H9 (cell line): ENCODE results near the gene MYBPC2. TPM values are rescaled to one million over a fixed set of nuclear protein-coding genes. Genes with fewer than 3 reads are reported as not detected.

Experiments used
- DNase-seq: peaks from one replicate; pipeline ENCODE4 v3.0.0-alpha.2; 2017
- H2AFZ ChIP-seq: one replicate; pipeline ENCODE4 v1.6.1; 2013; ENCODE audit warnings: mild to moderate bottlenecking, low read length, control low read depth, moderate library complexity
- H2AK5ac ChIP-seq: 2 replicates; pipeline ENCODE4 v1.6.1; 2013; ENCODE audit warnings: low read length, control low read depth, mixed read lengths; ENCODE audit not compliant: insufficient read length
- H2BK120ac ChIP-seq: one replicate; pipeline ENCODE4 v1.6.1; 2013; ENCODE audit warnings: low read depth, mild to moderate bottlenecking, low read length, control low read depth, inconsistent platforms; ENCODE audit not compliant: poor library complexity, severe bottlenecking
- H2BK12ac ChIP-seq: 2 replicates; pipeline ENCODE4 v1.6.1; 2013; ENCODE audit warnings: low read length, control low read depth, mixed read lengths, low read depth; ENCODE audit not compliant: insufficient read length
- H2BK15ac ChIP-seq: 2 replicates; pipeline ENCODE4 v1.6.1; 2013; ENCODE audit warnings: low read depth, low read length, control low read depth
- H2BK20ac ChIP-seq: one replicate; pipeline ENCODE4 v1.6.1; 2013; ENCODE audit warnings: low read depth, mild to moderate bottlenecking, low read length, control low read depth, inconsistent platforms; ENCODE audit not compliant: poor library complexity, severe bottlenecking
- H2BK5ac ChIP-seq: 2 replicates; pipeline ENCODE4 v1.6.1; 2013; ENCODE audit warnings: low read length, control low read depth, mixed read lengths; ENCODE audit not compliant: insufficient read length
- H3K14ac ChIP-seq: 2 replicates; pipeline ENCODE4 v1.6.1; 2013; ENCODE audit warnings: low read length, control low read depth; ENCODE audit not compliant: insufficient read depth
- H3K18ac ChIP-seq: 2 replicates; pipeline ENCODE4 v1.6.1; 2013; ENCODE audit warnings: low read depth, mild to moderate bottlenecking, mixed read lengths, low read length, control low read depth; ENCODE audit not compliant: insufficient read length
- H3K23ac ChIP-seq: 2 replicates; pipeline ENCODE4 v1.6.1; 2013; ENCODE audit warnings: low read length, control low read depth, mixed read lengths, low read depth; ENCODE audit not compliant: insufficient read length
- H3K23me2 ChIP-seq: 2 replicates; pipeline ENCODE4 v1.6.1; 2013; ENCODE audit warnings: low read depth, mild to moderate bottlenecking, mixed read lengths, low read length, control low read depth; ENCODE audit not compliant: insufficient read length, poor library complexity, severe bottlenecking
- H3K27ac ChIP-seq: 2 replicates; pipeline ENCODE4 v1.5.1; 2013; ENCODE audit warnings: low read length, control low read depth, mixed read lengths, low read depth; ENCODE audit not compliant: insufficient read length
- H3K27me3 ChIP-seq: 2 replicates; pipeline ENCODE4 v1.6.1; 2013; ENCODE audit warnings: low read length, control low read depth, inconsistent platforms; ENCODE audit not compliant: insufficient read depth
- H3K4ac ChIP-seq: 2 replicates; pipeline ENCODE4 v1.6.1; 2013; ENCODE audit warnings: low read depth, mild to moderate bottlenecking, control low read depth, inconsistent platforms, low read length, moderate library complexity
- H3K4me1 ChIP-seq: 2 replicates; pipeline ENCODE4 v1.6.1; 2013; ENCODE audit warnings: low read length, control low read depth, inconsistent platforms; ENCODE audit not compliant: insufficient read depth
- H3K4me2 ChIP-seq: 2 replicates; pipeline ENCODE4 v1.6.1; 2013; ENCODE audit warnings: low read length, control low read depth, mixed read lengths; ENCODE audit not compliant: insufficient read length, insufficient read depth
- H3K56ac ChIP-seq: 2 replicates; pipeline ENCODE4 v1.6.1; 2013; ENCODE audit warnings: low read depth, mild to moderate bottlenecking, mixed read lengths, low read length, control low read depth; ENCODE audit not compliant: insufficient read length
- H3K79me1 ChIP-seq: 2 replicates; pipeline ENCODE4 v1.6.1; 2013; ENCODE audit warnings: low read depth, mild to moderate bottlenecking, moderate library complexity, low read length, control low read depth, inconsistent platforms; ENCODE audit not compliant: insufficient read depth, poor library complexity, severe bottlenecking
- H3K79me2 ChIP-seq: 2 replicates; pipeline ENCODE4 v1.6.1; 2013; ENCODE audit warnings: low read length, control low read depth, inconsistent platforms; ENCODE audit not compliant: insufficient read depth
- H3K9ac ChIP-seq: 2 replicates; pipeline ENCODE4 v1.6.1; 2013; ENCODE audit warnings: low read length, control low read depth, mixed read lengths; ENCODE audit not compliant: insufficient read length; ENCODE audit errors: extremely low read depth
- H3K9me3 ChIP-seq: one replicate; pipeline ENCODE4 v1.6.1; 2013; ENCODE audit warnings: low read depth, low read length, inconsistent platforms; ENCODE audit not compliant: control insufficient read depth
- H3T11ph ChIP-seq: one replicate; pipeline ENCODE4 v1.6.1; 2013; ENCODE audit warnings: mild to moderate bottlenecking, low read length, control low read depth, inconsistent platforms
- H4K20me1 ChIP-seq: one replicate; pipeline ENCODE4 v1.6.1; 2013; ENCODE audit not compliant: control insufficient read depth, insufficient read length, insufficient read depth
- H4K5ac ChIP-seq: 2 replicates; pipeline ENCODE4 v1.6.1; 2013; ENCODE audit warnings: low read depth, mild to moderate bottlenecking, mixed read lengths, low read length, control low read depth; ENCODE audit not compliant: insufficient read length
- H4K8ac ChIP-seq: replicated peaks from 2 replicates; pipeline ENCODE4 v1.6.1; 2013; ENCODE audit warnings: low read length, control low read depth, mixed read lengths, low read depth; ENCODE audit not compliant: insufficient read length
- H4K91ac ChIP-seq: 2 replicates; pipeline ENCODE4 v1.6.1; 2013; ENCODE audit warnings: low read depth, mild to moderate bottlenecking, moderate library complexity, mixed read lengths, low read length, control low read depth; ENCODE audit not compliant: insufficient read length
- H3K27ac Mint-ChIP-seq, 3 experiments: 2 replicates in 2 of 3; 3 replicates in 1 of 3; pipeline ENCODE4 v1.8.0; 2020 to 2021; ENCODE audit warnings: mixed read lengths in 3 of 3, mild to moderate bottlenecking in 1 of 3, moderate library complexity in 1 of 3
- H3K27me3 Mint-ChIP-seq: 2 replicates; pipeline ENCODE4 v1.8.0; 2021; ENCODE audit warnings: low read depth, mild to moderate bottlenecking, moderate library complexity, mixed read lengths
- H3K36me3 Mint-ChIP-seq, 3 experiments: 2 replicates in 2 of 3; 3 replicates in 1 of 3; pipeline ENCODE4 v1.8.0; 2020 to 2021; ENCODE audit warnings: low read depth in 3 of 3, mixed read lengths in 3 of 3; ENCODE audit not compliant: insufficient read depth in 1 of 3
- H3K4me1 Mint-ChIP-seq, 2 experiments: 2 replicates each; pipeline ENCODE4 v1.8.0; 2020; ENCODE audit warnings: mixed read lengths in 2 of 2
- H3K4me3 Mint-ChIP-seq, 2 experiments: 2 replicates in 1 of 2; 3 replicates in 1 of 2; pipeline ENCODE4 v1.8.0; 2020 to 2021; ENCODE audit warnings: mild to moderate bottlenecking in 2 of 2, mixed read lengths in 2 of 2, moderate library complexity in 1 of 2
- H3K9me3 Mint-ChIP-seq, 2 experiments: 2 replicates in 1 of 2; 3 replicates in 1 of 2; pipeline ENCODE4 v1.8.0; 2020; ENCODE audit warnings: mild to moderate bottlenecking in 2 of 2, mixed read lengths in 2 of 2, moderate library complexity in 1 of 2
- WGBS: extraction: QIAGEN DNeasy Blood & Tissue Kit; methylation state at CpG from one replicate; pipeline ENCODE4 v1.1.7; 2013; ENCODE audit warnings: missing lambda C conversion rate, low lambda C conversion rate, mixed read lengths; ENCODE audit not compliant: insufficient read length; ENCODE audit errors: extremely low coverage; 5-methylcytosine and 5-hydroxymethylcytosine counted together
- total RNA-seq: library from RNA; stranded (reverse); gene quantifications from 2 replicates; pipeline ENCODE4 v1.2.1, GENCODE V29; 2021
- TF ChIP-seq, protein P1 (sequence below): fragments of 200-600 bp; sonication (generic); conservative IDR thresholded peaks from 3 replicates; pipeline ENCODE4 v1.8.0; 2021; ENCODE audit warnings: antibody characterized with exemption, mild to moderate bottlenecking

Gene MYBPC2
- total RNA-seq, 1 experiment from 2014 or later: 4.9 TPM

DNA sequence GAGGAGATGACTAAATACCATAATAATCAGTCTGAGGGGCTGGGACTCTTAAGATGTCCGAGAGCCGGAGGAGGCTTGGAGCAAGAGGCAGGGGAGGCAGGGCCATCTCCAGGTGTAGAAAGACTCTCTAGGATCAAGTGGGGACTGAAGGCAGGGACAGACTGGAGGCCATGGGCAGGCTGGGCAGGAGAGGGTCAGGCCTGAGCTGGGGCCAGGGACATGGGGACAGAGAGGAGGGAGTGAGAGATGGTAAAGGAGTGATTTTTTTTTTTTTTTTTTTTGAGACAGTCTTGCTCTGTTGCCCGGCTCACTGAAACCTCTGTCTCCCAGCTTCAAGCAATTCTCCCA is 76.1 kb downstream of the MYBPC2 start:
- no CpG with 5 or more reads among the region's 3 CpGs for WGBS
- no peaks in the 10 kb centered on the region; a peak in 1 of 5 replicates for H3K9me3 Mint-ChIP-seq
- no peak overlapping the region for H2BK20ac ChIP-seq
- H2AK5ac ChIP-seq: no peak overlapping the region
- no peaks in the 10 kb centered on the region; a peak in 1 of 7 replicates for H3K36me3 Mint-ChIP-seq
- no peaks in the 10 kb centered on the region for H3K23me2 ChIP-seq
- no peak overlapping the region for H3K4me2 ChIP-seq
- H3K27ac ChIP-seq: no peak overlapping the region
- H4K91ac ChIP-seq: no peak overlapping the region
- no peak overlapping the region for H4K8ac ChIP-seq
- H2BK5ac ChIP-seq: no peak overlapping the region
- no peak overlapping the region for H3T11ph ChIP-seq
- TF ChIP-seq, protein P1, sequence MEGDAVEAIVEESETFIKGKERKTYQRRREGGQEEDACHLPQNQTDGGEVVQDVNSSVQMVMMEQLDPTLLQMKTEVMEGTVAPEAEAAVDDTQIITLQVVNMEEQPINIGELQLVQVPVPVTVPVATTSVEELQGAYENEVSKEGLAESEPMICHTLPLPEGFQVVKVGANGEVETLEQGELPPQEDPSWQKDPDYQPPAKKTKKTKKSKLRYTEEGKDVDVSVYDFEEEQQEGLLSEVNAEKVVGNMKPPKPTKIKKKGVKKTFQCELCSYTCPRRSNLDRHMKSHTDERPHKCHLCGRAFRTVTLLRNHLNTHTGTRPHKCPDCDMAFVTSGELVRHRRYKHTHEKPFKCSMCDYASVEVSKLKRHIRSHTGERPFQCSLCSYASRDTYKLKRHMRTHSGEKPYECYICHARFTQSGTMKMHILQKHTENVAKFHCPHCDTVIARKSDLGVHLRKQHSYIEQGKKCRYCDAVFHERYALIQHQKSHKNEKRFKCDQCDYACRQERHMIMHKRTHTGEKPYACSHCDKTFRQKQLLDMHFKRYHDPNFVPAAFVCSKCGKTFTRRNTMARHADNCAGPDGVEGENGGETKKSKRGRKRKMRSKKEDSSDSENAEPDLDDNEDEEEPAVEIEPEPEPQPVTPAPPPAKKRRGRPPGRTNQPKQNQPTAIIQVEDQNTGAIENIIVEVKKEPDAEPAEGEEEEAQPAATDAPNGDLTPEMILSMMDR: no peak
- no peak overlapping the region for H3K27ac Mint-ChIP-seq
- H3K9ac ChIP-seq: no peak overlapping the region
- peaks cover 7 to 19% of the 10 kb centered on the region in 2 experiments for H3K4me1 Mint-ChIP-seq
- H3K4me3 Mint-ChIP-seq: no peak overlapping the region
- H2BK12ac ChIP-seq: no peak overlapping the region
- no peak for DNase-seq
- no peaks in the 10 kb centered on the region for H3K79me2 ChIP-seq
- H3K27me3 ChIP-seq: peaks cover 2% of the 10 kb centered on the region; the same call in 1 of the 2 replicates
- H3K27me3 Mint-ChIP-seq: peaks cover 36% of the 10 kb centered on the region
- H3K4ac ChIP-seq: no peak overlapping the region
- H4K5ac ChIP-seq: no peak overlapping the region
- H3K4me1 ChIP-seq: no peaks in the 10 kb centered on the region
- no peak overlapping the region for H2BK120ac ChIP-seq
- H3K18ac ChIP-seq: no peak overlapping the region
- no peak overlapping the region for H2AFZ ChIP-seq
- no peaks in the 10 kb centered on the region for H4K20me1 ChIP-seq
- H3K56ac ChIP-seq: no peak overlapping the region
- no peaks in the 10 kb centered on the region for H3K9me3 ChIP-seq
- H3K79me1 ChIP-seq: no peaks in the 10 kb centered on the region
- no peak overlapping the region for H2BK15ac ChIP-seq
- no peak overlapping the region; the same call in 1 of the 2 replicates for H3K14ac ChIP-seq
- no peak overlapping the region for H3K23ac ChIP-seq
